Retinal pigment epithelial cell (primary cell): Measurements from ENCODE around the gene SLC35B2.

Experiments used
- DNase-seq: peaks from one replicate; pipeline ENCODE4 v3.0.0-alpha.2; 2010; ENCODE audit warnings: low read depth
- H3K4me3 ChIP-seq: 2 replicates; pipeline ENCODE4 v1.5.1; 2011; ENCODE audit warnings: mild to moderate bottlenecking, low read length, control low read depth, moderate library complexity
- TF ChIP-seq, protein P1 (sequence below): conservative IDR thresholded peaks from 2 replicates; pipeline ENCODE4 v1.5.1; 2011; ENCODE audit warnings: low read depth, low read length, control low read depth, inconsistent platforms

SLC35B2 gene

GRCh38 chr6:44251576-44252524 is 5.5 kb downstream of the SLC35B2 start:
- DNase-seq, result no peak
- no peak overlapping the region for H3K4me3 ChIP-seq
- TF ChIP-seq, protein P1, sequence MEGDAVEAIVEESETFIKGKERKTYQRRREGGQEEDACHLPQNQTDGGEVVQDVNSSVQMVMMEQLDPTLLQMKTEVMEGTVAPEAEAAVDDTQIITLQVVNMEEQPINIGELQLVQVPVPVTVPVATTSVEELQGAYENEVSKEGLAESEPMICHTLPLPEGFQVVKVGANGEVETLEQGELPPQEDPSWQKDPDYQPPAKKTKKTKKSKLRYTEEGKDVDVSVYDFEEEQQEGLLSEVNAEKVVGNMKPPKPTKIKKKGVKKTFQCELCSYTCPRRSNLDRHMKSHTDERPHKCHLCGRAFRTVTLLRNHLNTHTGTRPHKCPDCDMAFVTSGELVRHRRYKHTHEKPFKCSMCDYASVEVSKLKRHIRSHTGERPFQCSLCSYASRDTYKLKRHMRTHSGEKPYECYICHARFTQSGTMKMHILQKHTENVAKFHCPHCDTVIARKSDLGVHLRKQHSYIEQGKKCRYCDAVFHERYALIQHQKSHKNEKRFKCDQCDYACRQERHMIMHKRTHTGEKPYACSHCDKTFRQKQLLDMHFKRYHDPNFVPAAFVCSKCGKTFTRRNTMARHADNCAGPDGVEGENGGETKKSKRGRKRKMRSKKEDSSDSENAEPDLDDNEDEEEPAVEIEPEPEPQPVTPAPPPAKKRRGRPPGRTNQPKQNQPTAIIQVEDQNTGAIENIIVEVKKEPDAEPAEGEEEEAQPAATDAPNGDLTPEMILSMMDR, result no peak

- TF ChIP-seq, protein P1, result no peak
- no peak overlapping the region for H3K4me3 ChIP-seq
- no peak for DNase-seq
Observed at GRCh38 chr6:44250718-44251123, 6.6 kb downstream of the SLC35B2 start.

DNA sequence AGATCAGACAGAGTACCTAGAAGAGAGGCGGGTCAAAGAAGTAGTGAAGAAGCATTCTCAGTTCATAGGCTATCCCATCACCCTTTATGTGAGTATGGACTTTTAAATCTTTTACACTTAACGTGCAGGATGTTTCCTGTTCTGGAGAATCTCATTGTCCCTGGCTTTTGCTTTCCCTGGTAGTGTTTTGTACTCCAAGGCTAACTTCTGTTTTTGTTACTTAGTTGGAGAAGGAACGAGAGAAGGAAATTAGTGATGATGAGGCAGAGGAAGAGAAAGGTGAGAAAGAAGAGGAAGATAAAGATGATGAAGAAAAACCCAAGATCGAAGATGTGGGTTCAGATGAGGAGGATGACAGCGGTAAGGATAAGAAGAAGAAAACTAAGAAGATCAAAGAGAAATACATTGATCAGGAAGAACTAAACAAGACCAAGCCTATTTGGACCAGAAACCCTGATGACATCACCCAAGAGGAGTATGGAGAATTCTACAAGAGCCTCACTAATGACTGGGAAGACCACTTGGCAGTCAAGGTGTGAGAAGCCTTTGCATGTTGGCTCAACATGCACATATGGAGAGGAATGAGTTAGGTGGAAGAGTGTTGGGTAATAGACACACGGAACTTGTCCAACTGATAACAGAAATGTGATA is 7.1 kb downstream of the SLC35B2 start:
- peak overlapping the region; percentile 100 for H3K4me3 ChIP-seq
- TF ChIP-seq, protein P1, result no peak
- no peak for DNase-seq

- TF ChIP-seq, protein P1, result no peak
- H3K4me3 ChIP-seq, result peak overlapping the region; percentile 100
- no peak for DNase-seq
Observed at GRCh38 chr6:44249082-44249748, 8.1 kb downstream of the SLC35B2 start.

DNA sequence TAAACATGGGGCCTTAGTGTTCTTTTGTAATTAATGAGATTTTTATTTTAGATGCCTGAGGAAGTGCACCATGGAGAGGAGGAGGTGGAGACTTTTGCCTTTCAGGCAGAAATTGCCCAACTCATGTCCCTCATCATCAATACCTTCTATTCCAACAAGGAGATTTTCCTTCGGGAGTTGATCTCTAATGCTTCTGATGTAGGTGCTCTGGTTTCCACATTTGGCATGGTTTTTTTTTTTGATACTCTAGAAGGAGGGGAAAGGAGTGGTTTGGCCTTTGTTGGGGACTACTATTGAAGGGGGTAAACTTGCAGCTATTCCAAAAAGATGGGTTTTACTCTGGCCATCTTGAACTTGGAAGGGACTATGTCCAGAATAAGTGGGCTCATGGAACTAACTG is 8.7 kb downstream of the SLC35B2 start:
- TF ChIP-seq, protein P1, result no peak
- H3K4me3 ChIP-seq, result peak overlapping the region; percentile 100
- no peak for DNase-seq

DNA sequence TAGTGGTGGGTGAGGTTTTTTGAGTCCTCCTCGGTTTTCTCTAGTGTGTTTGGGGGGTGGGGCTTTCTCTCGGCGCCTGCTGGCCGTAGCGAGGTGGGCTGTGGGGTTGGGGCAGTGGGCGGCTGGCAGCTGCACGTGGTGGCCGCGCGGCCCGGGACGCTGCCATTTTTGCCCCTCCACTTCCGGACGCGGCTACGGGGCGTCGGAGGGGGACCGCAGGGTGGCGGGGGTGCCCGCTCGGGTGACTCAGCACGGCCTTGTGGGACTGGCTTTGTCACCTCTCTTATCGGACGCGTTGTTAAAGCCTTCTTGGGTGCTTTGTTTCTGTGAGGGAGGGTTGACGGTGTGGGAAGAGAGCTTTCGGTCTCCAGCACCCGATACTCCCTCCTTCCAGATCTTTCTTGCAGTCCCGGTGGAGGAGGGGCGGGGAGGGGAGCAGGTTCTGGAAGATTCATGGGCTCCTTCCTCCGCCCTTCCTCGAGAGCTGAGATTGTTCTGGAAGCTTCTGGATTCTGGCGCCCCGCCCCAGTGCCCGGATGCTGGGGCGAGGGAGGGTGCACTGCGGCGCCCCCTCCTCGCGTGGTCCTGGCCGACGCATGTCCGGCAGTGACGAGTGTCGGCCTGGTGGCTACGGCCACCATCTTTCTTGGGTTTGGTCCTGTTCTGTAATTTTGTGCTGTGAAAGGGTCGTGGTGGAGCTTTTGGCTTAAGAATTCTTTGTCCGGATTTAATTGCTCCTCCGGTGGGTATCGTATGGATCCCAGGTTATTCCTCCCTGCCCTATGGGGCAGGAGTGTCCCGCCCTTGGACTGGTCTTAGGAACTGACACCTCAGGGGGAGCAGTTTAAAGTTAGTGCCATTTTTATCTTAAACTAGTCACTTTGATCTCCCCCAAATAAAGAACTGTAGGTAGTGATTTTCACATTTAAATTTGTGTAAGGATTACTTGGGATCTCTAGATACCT is 9.7 kb downstream of the SLC35B2 start:
- no peak for DNase-seq
- peak overlapping the region; percentile 100 for H3K4me3 ChIP-seq
- TF ChIP-seq, protein P1, result no peak
